Activated naive CD4-positive, alpha-beta T cell treated with anti-CD3 and anti-CD28 coated beads, Interleukin-2, amount 50 U/mL, for 72 hours (primary cell): ENCODE results near the gene ATP4B. TPM values are rescaled to one million over a fixed set of nuclear protein-coding genes. Genes with fewer than 3 reads are reported as not detected.

ENCODE experiments used
- ATAC-seq, 2 donors: fragments of 150-1000 bp; cut with Tn5 transposase; 2 replicates each; pipeline ENCODE4 v1.10.0; 2021; ENCODE audit warnings: mild to moderate bottlenecking in 2 of 2, moderate library complexity in 2 of 2
- DNase-seq, 2 donors: peaks; one replicate each; pipeline ENCODE4 v3.0.0; 2021 to 2022; ENCODE audit warnings: low spot score in 2 of 2
- H3K27ac Mint-ChIP-seq, 2 donors: one replicate each; pipeline ENCODE4 v1.8.0; 2022; ENCODE audit warnings: mild to moderate bottlenecking in 2 of 2, mixed read lengths in 2 of 2
- H3K36me3 Mint-ChIP-seq, 2 donors: one replicate each; pipeline ENCODE4 v1.8.0; 2022; ENCODE audit warnings: mixed read lengths in 2 of 2
- H3K9me3 Mint-ChIP-seq, 2 donors: one replicate each; pipeline ENCODE4 v1.8.0; 2022; ENCODE audit warnings: mixed read lengths in 2 of 2
- total RNA-seq, 2 donors: library from RNA; stranded (reverse); gene quantifications; one replicate each; pipeline ENCODE4 v1.2.3, GENCODE V29; 2022

ATP4B gene
- total RNA-seq, 2 donors from 2014 or later = not detected

DNA sequence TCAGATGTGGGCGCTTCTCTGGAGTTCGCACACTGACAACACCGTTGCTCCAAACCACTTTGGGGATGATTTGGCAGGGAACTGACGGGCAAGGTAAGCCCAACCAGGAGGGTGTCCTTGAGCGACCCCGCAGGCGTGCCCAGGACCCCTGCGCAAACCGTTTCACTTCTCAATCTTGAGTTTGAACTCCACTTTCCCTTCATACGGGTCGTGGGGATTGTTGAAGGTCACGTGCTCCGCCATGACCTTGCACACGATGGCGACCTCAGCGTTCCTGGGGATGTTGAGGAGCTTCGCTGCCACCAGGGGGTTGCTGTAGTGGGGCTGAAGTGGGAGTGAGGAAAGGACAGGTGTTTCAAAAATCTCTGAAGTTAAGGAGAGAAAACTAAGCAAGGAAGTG is 8.8 kb downstream of the ATP4B start:
- no peaks in the 10 kb centered on the region for H3K36me3 Mint-ChIP-seq
- H3K9me3 Mint-ChIP-seq = no peaks in the 10 kb centered on the region
- ATAC-seq (no peak), DNase-seq (peak in 1 of 2 donors; percentile 13)
- H3K27ac Mint-ChIP-seq = no peak overlapping the region

DNA sequence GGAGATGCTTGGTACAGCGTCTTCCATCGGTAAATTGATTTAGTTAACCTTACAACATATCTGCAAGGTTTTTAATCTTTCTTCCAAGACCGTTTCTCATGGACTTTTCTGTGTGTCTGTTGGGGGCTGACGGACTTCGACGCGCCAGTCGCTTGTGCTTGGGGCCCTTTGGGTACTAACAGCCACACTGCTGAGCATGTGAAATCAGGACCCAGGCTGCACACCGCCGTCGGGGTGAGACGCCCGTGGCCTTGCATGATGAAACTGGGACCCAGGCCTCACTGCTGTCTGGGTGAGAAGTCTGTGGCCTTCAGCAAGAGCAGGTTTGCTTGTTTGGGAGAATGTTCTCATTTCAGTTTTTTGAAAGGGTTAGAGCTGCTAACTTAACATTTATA is 9.8 kb downstream of the ATP4B start:
- no peaks in the 10 kb centered on the region for H3K36me3 Mint-ChIP-seq
- peak overlapping the region in 1 of 2 donors; percentile 49 for H3K27ac Mint-ChIP-seq
- ATAC-seq (no peak), DNase-seq (peak in 1 of 2 donors; percentile 46)
- no peaks in the 10 kb centered on the region for H3K9me3 Mint-ChIP-seq

DNA sequence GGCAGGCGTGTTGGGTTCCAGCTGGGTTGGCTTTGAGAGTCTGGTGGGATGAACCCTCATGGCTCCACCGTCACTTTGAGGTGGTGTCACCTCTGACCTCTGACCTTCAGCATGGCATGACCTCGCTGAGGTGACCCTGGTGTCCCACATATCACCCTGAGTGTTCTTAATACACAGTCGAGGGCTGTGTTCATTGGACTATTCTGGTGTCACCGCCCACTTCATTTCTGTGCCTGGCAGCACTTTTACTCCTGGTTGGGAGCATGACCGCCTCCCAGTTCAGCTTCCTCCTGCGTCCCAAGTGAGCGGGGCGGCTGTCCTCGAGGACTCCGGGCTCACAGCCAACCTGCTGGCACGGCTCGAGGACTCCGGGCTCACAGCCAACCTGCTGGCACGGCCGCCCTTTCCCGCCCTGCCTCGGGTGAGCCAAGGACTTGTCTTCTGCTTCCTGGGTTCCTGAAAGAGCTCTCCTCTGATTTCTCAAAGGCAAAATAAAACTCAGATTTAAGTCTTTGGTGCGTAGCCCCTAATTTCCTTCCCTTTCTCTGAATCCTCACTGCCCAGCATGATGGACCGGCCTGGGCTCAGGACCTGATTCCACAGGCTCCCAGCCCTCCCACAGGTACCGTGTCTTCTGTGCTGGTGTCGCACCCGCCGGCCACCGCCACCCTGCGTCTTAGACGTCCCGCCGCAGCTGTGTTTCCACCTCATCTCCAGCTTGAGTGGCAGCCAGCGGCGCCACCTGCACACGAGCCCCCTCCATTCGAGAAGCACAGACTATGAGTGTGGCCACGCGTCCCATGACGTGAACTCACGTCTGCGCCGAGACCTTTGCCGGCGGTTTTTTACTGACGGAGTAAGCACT is 10.4 kb downstream of the ATP4B start:
- ATAC-seq (peak in 1 of 2 donors; percentile 22), DNase-seq (peak in 1 of 2 donors; percentile 40)
- peaks cover under 1 to 1% of the 10 kb centered on the region in 2 donors for H3K36me3 Mint-ChIP-seq
- no peaks in the 10 kb centered on the region for H3K9me3 Mint-ChIP-seq
- peak overlapping the region in 1 of 2 donors; percentile 72 for H3K27ac Mint-ChIP-seq

DNA sequence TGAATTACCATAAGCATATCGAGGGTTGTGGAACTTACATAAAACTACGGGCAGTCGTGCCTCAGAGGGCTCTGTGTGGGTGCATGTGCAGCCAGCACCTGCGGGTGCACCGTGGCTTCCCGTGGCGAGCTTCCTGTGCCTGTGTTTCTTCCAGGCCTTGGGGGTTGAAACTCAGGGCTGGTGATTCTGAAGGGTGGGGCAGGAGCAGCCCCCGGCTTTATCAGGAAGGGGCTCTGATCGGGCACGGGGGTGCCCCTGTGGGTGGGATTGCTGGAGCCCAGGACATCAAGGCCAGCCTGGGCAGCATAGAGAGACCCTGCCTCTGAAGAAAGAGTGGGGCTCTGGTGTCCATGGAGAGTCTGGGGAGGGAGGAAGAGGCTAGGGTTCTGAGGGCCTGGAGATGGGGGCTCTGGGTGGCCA is 11.1 kb downstream of the ATP4B start:
- peaks cover 7 to 8% of the 10 kb centered on the region in 2 donors for H3K36me3 Mint-ChIP-seq
- ATAC-seq = peak; percentile 27 to 29
- H3K27ac Mint-ChIP-seq = peak overlapping the region in 1 of 2 donors; percentile 72
- H3K9me3 Mint-ChIP-seq = no peaks in the 10 kb centered on the region
- DNase-seq = peak in 1 of 2 donors; percentile 38

DNA sequence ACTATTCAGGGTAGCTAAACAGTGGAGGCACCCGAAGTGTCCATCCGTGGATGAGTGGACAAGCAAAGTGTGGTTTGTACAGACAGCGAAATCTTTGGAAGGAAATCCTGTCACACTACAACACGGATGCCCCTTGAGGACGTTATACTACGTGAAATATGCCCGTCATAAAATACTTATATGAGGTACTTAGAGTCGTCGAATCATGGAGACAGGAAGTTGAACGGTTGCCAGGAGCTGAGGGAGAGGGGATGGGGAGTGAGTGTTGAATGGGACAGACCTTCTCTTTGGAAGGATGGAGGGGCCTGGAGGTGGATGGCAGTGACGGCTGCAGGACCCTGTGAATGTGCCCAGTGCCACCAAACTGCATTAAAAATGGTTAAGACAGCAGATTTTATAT is 11.6 kb downstream of the ATP4B start:
- no peak for DNase-seq
- Mint-ChIP-seq H3K36me3 (peaks cover 13% of the 10 kb centered on the region in 2 donors), H3K27ac (peak overlapping the region in 1 of 2 donors; percentile 45), H3K9me3 (no peaks in the 10 kb centered on the region)
- ATAC-seq = no peak

DNA sequence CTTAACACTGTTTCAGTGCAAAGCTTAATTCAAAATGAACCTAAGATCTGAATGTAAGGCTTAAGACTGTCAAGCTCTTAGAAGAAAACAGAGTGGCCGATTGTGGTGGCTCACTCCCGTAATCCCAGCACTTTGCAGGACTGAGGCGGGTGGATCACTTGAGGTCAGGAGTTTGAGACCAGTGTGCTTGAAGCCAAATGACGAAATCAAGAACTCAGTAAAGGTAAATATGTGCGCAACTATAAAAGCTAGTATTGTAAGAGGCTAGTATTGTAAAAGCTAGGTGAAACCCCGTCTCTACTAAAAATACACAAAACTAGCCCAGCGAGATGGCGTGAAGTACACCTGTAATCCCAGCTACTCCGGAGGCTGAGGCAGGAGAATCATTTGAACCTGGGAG is 12.7 kb downstream of the ATP4B start:
- Mint-ChIP-seq H3K36me3 (peaks cover 14 to 22% of the 10 kb centered on the region in 2 donors), H3K27ac (no peak overlapping the region), H3K9me3 (no peaks in the 10 kb centered on the region)
- ATAC-seq (no peak), DNase-seq (no peak)

DNA sequence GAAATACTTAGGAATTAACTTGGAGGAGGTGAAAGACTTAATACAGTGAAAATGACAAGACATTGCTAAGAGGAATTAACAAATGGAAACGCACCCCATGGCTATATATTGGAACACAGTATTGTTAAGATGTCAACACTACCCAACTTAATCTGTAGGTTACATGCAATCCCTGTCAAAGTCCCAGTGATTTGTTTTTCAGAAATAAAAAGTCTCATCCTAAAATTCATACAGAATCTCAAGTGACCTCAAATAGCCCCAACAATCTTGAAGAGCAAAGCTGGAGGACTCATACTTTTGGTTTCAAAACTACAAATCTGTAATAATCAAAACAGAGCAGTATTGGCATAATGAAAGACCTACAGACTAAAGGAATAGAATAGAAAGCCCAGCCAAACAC is 13.2 kb downstream of the ATP4B start:
- no peak for ATAC-seq
- Mint-ChIP-seq H3K27ac (no peak overlapping the region), H3K9me3 (no peaks in the 10 kb centered on the region), H3K36me3 (peaks cover 18 to 27% of the 10 kb centered on the region in 2 donors)
- no peak for DNase-seq

DNA sequence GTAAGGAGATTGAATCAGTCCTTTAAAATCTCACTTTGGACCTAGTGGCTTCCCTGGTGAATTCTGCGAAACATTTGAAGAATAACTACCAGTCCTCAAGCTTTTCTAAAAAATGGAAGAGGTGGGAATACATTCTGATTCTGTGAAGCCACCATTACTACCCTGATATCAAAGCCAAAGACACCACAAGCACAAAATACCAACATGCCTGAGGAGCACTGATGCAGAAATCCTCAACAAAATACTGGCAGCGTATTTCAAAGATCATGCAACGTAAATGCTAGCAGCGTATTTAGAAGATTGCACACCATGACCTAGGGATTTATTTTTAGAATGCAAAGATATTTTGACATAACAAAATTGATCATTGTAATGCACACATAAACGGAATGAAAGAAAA is 14.4 kb downstream of the ATP4B start:
- Mint-ChIP-seq H3K27ac (no peak overlapping the region), H3K9me3 (no peaks in the 10 kb centered on the region), H3K36me3 (peaks cover 19 to 35% of the 10 kb centered on the region in 2 donors)
- DNase-seq (no peak), ATAC-seq (no peak)

DNA sequence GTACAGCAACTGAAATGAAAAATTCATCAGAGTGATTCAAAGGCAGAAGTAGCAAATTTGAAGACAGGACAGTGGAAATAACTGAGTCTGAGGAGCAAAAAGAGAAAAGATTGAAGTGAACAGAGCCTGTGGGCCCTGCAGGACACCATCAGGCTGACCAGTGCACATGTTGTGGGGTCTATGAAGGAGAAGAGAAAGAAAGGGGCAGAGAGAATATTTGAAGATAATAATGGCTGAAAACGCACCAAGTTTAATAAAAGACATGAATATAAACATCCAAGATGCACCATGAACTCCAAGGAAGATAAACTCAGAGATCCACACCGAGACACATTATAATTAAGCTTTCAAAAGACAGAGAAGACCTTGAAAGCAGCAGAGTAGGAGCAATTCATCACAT is 15.4 kb downstream of the ATP4B start:
- Mint-ChIP-seq H3K36me3 (peaks cover 27 to 42% of the 10 kb centered on the region in 2 donors), H3K27ac (no peak overlapping the region), H3K9me3 (no peaks in the 10 kb centered on the region)
- ATAC-seq (no peak), DNase-seq (no peak)

DNA sequence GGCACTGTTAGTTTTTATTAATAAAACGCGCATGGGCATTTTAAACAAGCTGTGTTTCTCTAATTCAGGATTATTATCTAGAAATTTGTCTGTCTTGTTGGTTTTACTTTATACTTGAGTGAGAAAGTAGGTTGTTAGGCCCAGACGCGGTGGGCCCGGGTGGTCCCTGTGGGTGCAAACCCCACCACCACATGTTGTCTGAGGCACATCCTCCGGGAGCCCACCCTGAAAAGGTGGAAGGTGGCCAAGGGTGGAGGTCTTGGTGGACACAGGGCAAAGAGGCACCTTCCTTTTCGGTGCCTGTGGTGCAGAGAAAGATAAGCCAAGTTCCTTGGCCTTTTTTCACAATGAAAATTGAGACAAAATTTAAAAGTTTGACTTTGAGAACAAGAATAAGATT is 16.6 kb downstream of the ATP4B start:
- H3K27ac Mint-ChIP-seq = no peak overlapping the region
- H3K36me3 Mint-ChIP-seq = peaks cover 35 to 48% of the 10 kb centered on the region in 2 donors
- H3K9me3 Mint-ChIP-seq = no peaks in the 10 kb centered on the region
- no peak for DNase-seq
- no peak for ATAC-seq

DNA sequence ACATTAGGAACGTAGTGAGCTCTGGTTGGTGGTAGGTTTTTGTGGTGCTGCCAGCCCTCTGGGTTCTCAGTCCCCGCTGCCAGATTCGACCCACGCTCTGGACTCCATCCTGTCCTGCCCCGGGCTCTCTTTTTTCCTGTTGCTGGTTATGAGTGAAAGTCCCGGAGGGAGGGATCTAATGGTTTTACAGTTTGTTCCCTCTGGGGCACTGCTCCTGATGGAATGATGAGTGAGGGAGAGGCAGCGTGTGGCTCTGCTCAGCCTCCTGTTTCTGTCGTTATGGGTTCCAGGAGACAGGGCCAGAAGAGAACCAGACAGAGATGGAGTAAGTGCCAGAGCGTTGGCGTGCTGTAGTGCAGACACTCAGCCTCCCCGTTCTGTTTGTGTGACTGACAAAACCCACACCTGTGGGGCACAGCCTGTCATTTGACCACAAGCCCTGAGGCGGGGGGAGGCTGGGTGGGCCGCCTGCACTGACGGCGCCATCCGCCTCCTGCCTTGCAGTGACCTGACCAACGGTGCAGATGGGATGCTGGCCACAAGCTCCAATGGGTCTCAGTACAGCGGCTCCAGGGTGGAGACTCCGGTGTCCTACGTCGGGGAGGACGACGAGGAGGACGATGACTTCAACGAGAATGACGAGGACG is 18.3 kb downstream of the ATP4B start:
- Mint-ChIP-seq H3K9me3 (no peaks in the 10 kb centered on the region), H3K27ac (no peak overlapping the region), H3K36me3 (peaks cover 39 to 48% of the 10 kb centered on the region in 2 donors)
- ATAC-seq (no peak), DNase-seq (peak in 1 of 2 donors; percentile 18)

DNA sequence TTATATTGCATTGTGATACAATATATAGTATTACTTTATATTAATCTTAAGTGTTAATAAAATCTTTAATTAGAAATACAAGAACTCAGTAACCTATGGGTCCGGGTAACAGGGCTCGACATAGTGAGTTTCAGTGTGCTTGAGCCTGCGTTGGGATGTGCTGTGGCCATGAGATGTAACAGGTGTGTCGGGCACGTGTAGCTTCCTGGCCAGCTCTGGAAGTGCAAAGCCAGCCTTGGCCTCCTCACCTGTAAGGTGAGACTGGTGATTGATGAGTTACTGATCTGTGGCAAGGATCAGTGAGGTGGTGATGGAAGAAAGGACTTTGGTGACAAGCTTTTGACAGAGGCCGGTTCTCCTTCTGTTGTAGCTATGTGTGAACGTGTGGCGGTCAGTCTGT is 19.2 kb downstream of the ATP4B start:
- DNase-seq = no peak
- no peak for ATAC-seq
- no peak overlapping the region for H3K27ac Mint-ChIP-seq
- peaks cover 44 to 48% of the 10 kb centered on the region in 2 donors for H3K36me3 Mint-ChIP-seq
- H3K9me3 Mint-ChIP-seq = no peaks in the 10 kb centered on the region

DNA sequence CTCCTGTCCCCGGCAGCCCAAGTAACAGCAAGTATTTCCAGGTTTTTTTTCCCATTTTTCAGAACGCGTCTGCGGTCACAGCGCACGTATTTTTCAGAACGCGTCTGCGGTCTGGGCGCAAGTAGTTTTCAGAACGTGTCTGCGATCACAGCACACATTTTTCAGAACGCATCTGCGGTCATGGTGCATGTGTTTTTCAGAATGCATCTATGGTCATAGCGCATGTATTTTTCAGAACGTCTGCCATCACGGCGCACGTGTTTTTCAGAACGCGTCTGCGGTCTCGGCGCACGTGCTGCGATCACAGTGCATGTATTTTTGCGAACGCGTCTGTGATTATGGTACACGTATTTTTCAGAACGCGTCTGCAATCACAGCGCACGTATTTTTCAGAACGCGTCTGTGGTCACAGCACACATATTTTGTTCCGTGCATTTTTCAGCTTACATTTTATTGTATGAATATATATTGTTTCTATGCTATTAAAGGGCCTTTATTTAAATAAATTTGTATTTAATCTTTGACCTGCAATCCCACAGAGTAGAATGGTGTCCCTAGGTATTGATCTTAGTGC is 19.7 kb downstream of the ATP4B start:
- ATAC-seq = no peak
- H3K27ac Mint-ChIP-seq = no peak overlapping the region
- peaks cover 48 to 49% of the 10 kb centered on the region in 2 donors for H3K36me3 Mint-ChIP-seq
- no peaks in the 10 kb centered on the region for H3K9me3 Mint-ChIP-seq
- no peak for DNase-seq

DNA sequence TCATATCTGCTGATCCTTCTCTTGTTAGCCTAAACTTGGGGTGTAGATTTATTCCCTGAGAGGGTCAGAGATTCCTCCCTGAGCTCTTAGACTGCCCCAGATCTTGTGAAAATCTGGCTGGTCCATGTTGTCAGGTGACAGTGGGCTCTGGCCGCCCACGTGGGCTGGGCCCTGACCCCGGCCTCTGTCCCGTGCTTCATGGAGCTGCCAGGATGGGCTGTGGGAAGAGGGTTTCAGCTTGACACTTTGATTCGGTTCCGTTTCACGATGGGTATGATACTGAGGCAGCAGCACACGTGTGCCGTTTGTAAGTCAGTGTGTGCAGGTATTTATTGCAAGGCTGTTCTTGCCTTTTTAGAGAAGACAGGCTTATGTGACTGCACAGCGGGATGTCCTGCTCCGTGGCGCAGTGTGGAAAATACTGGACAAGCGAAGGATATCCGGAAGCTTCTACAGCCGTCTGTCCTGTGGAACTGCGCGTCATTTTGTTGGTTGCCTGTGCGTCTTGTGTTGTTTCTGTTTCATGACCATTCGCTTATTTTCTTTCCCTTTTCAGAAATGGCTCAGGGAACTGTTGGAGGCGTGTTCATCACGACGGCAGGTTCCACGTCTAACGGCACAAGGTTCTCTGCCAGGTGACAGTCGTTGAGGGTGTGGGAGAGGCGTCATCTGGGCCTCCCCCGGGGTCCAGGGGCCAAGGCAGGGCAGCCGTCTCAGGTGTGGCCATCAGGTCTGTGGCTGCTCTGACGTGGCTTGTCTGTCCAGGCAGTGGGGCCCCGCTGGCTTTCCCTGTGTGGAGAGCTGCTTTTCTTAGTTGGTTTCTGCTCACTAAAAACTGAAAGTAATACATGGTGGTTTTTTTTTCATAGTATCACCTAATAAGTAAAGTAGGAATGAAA is 20.5 kb downstream of the ATP4B start:
- peak in 1 of 2 donors; percentile 20 for DNase-seq

DNA sequence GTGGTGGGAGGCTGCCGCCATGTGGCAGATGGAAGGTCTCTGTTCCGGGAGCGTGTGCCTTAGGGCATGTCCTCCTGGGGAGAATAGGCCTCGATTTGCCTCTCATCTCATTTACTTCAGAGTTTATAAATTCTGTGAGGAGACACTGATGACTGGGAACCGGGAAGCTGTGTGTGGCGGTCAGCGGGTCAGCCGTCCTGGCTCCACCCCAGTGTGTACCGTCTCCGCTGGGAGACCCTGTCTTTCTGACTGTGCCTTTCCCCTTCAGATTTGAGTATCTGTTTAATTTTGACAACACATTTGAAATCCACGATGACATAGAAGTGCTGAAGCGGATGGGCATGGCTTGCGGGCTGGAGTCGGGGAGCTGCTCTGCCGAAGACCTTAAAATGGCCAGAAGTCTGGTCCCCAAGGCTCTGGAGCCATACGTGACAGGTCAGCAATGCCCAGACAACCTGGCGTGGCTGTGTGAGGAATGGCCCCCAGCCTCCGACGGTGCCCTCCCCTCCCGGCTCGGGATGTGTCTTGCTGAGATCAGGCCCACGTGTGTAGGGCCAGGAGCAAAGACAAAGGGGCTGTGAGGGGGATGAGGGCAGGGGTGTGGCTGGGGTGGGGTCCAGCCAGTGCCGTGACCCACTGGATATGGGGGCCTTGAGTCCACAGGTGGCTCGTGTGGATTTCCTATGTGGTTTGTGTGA is 21.6 kb downstream of the ATP4B start:
- H3K9me3 Mint-ChIP-seq = no peaks in the 10 kb centered on the region
- H3K27ac Mint-ChIP-seq = peak overlapping the region in 1 of 2 donors; percentile 38
- ATAC-seq (no peak), DNase-seq (peak in 1 of 2 donors; percentile 33)
- H3K36me3 Mint-ChIP-seq = peaks cover 47 to 53% of the 10 kb centered on the region in 2 donors

More for the DNA sequence above, 20.5 kb downstream of the ATP4B start:
- no peak overlapping the region for H3K27ac Mint-ChIP-seq
- ATAC-seq = no peak
- no peaks in the 10 kb centered on the region for H3K9me3 Mint-ChIP-seq
- peaks cover 52 to 53% of the 10 kb centered on the region in 2 donors for H3K36me3 Mint-ChIP-seq

DNA sequence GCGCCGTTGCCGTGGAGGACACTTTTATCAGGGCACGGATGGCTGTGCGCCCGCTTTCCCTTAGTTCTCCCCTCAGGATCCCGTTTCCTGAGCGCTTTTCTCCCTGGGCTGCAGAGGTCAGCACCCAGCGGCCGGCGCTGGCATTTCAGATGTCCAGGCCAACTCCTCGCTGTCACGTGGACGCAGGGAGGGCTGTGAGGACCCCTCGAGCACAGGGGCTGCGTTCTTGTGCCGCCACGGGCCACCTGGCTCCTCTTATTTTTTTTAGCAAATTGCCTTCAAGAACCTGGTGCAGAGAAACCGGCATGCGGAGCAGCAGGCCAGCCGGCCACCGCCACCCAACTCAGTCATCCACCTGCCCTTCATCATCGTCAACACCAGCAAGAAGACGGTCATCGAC is 22.3 kb downstream of the ATP4B start:
- Mint-ChIP-seq H3K36me3 (peaks cover 46 to 54% of the 10 kb centered on the region in 2 donors), H3K9me3 (no peaks in the 10 kb centered on the region), H3K27ac (no peak overlapping the region)
- ATAC-seq (no peak), DNase-seq (no peak)
